ENCODE results near the gene PGAP6.
A peak's percentile ranks its signal among the peaks of the same experiment; 100 is the strongest.
"Not testable (repeated sequence)": the region's sequence is repeated elsewhere in the genome, so short reads cannot be mapped to it uniquely, and the experiment has no call there.

PGAP6 gene

DNA sequence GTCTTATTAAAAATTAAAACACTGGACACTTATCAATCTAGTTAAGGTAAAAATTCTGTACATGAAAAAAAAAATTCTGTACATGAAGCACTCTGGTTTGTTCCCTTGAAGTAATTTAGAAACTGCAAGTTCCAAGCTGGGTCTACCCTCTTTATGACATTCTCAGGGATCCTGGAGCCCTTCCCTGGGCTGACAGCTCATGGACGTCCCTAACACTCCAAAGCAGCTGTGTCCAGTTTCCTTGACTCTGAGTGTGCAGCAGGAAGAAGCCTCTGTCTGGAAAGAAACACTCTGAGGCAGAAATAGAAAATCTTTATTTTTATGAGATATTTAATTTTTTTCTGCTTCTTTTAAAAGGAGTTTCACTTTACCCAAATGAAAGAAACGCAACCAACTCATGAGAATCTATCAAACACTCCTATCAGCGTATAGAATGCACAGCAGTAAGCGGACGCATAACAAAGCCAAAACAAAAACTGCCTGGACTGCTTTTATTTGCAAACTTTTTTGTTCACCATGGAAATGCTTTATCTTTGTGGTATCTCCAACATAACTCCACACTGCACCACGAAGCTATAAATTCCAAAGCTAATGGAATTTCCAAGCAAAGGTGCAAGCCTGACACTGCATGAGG is 50.5 kb downstream of the PGAP6 start:
- DNase-seq (ENCODE audit: low read depth in 1 of 2, low spot score in 1 of 2), result not testable (repeated sequence)

DNA sequence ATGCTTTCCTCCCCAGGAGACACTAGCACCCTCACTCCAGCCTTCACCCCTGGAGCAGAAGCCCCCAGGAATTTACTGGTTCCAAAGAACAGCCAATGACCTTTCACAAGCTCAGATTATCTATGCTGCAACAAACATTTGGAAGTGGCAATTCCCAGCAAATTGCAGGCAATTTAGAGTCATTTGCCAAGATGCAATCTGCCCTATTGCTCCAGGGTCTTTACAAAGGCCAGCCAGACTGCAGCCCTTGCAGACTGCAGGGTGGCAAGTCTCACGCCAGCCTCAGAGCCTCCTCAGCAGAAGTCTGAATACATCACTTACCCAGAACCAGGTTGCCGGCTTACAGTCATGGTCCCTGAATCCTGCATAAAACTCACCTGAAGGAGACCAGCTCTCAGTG is 51.0 kb downstream of the PGAP6 start:
- no peak for DNase-seq (ENCODE audit: low read depth in 1 of 2, low spot score in 1 of 2)

DNA sequence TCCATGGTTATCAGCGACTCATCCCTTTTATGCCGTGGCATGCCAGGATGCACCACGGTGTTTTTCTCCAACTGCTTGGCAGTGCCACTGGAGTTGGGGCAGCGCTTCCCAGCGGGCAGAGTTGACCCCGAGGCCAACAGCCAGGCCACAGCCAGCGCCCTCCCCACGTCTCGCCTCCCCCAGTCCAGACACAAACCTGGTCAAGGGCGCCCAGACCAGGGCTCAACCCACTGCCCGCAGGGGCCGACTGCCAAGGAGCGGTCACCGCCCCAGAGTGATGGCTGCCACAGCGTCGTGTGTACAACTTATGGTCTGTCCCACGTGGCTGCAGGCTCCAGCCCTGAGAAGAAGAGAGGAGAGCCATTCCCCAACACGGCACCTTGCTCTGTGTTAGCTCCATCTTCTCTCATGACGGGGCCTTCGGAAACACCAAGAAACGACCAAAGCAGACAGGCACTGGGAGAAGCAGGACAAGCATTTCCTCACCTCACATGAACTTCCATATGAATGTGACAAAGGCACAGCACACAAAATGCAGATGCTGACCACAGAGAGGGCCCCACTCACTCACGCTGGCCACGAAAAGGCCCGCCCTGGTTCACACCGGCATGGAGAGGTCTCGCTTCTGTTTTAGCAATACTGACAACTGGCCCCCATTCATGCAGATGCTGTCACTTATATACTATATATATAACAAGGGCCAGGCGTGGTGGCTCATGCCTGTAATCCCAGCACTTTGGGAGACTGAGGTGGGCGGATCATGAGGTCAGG is 56.2 kb downstream of the PGAP6 start:
- DNase-seq (ENCODE audit: low read depth in 1 of 2, low spot score in 1 of 2), result no peak

DNA sequence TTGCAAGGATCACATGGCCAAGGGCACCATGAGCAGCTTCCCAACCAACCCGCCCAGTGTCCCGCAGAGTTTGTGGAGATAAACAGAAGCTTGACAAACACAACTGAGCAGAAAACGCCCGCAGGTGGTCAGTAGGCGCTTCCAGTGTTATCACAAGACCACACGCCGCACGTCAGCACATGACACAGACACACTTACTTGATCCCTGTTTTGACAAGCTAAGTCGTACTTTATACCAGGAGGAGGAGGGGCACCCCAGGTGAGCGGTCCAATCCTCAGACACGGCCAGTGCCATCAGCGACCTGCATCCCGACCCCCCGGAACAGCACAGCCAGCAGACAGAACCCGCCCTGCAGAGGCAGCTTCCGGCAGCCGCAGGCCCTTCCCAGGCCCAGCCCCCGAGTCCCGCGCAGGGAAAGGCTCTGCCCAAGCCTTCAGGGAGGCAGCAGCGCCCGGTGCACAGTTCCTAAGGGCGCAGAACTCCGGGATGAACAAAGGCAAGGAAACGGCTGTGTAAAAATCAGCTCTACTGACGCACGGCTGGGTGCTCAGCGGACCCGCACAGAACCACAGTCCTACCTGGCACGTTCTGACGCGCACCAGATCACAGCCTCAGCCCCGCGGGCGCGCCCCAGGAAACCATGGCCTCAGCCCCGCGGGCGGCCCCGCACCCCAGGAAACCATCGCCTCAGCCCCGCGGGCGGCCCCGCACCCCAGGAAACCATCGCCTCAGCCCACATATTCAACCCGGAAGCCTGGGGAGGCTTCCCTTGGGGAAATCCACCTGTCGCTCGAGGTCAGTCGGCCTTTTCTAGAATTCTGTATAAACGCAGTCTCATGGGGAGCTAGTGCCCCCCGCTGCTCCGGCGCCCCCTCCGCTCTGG is 57.1 kb downstream of the PGAP6 start:
- peak; percentile 40 to 53 for DNase-seq (ENCODE audit: low read depth in 1 of 2, low spot score in 1 of 2)

DNA sequence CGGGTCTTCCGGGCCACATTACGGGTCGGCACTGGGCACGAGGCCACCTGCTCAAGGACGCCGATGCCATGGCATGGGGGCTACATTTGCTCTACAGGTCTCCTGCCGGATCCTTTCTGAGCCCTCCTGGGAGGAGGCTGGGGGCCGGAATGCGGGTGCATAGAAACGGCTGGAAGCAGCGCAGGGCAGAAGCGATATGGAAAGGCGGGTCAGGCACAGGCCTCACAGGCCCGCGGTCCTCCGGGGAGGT is 57.7 kb downstream of the PGAP6 start:
- DNase-seq (ENCODE audit: low read depth in 1 of 2, low spot score in 1 of 2), result no peak

GRCh38 chr16:322476-323143 is 59.2 kb downstream of the PGAP6 start:
- DNase-seq (ENCODE audit: low read depth in 1 of 2, low spot score in 1 of 2), result no peak

- DNase-seq (ENCODE audit: low read depth in 1 of 2, low spot score in 1 of 2), result no peak
Observed at GRCh38 chr16:321532-321931, 60.2 kb downstream of the PGAP6 start.
